K562 treated with DMSO at 1 percent for 24 hours (cell line): Measurements from ENCODE around the gene FBXL17. TPM values are rescaled to one million over a fixed set of nuclear protein-coding genes. Genes with fewer than 3 reads are reported as not detected.

ENCODE experiments used
- total RNA-seq: library from RNA; unstranded; fragments of 300-600 nt; gene quantifications from 2 replicates; pipeline ENCODE4 v1.2.3, GENCODE V29; 2022; ENCODE audit warnings: low read depth; ENCODE audit not compliant: insufficient read depth

Gene FBXL17
- 7.6 and 12.8 TPM in 2 replicates for total RNA-seq

GRCh38 chr5:108381954-108382783 lies at the start of gene FBXL17:
TSS of gene FBXL17 (minus strand) at chr5:108382098.

